ENCODE measurements around the gene CFAP141. TPM values are rescaled to one million over a fixed set of nuclear protein-coding genes. Genes with fewer than 3 reads are reported as not detected.

The CFAP141 gene
- total and polyA plus RNA-seq, 7 experiments from 2014 or later: not detected

GRCh38 chr1:154219541-154219940 lies 13.4 kb upstream of the CFAP141 start:
- Histone ChIP-seq H3K36me3 (ENCODE audit: control insufficient read depth in 2 of 3, insufficient read depth in 3 of 3, low read length in 3 of 3) (peaks cover 6 to 38% (median 9%) of the 10 kb centered on the region in 3 experiments), H3K27me3 (ENCODE audit: control insufficient read depth in 2 of 2, insufficient read depth in 2 of 2, low read length in 2 of 2) (no peaks in the 10 kb centered on the region), H3K4me3 (ENCODE audit: low read length) (peak overlapping the region; percentile 95), H3K9me3 (ENCODE audit: control insufficient read depth in 2 of 3, low read length in 3 of 3) (no peaks in the 10 kb centered on the region), H3K27ac (ENCODE audit: low read depth, low read length) (peak overlapping the region; percentile 99), H3K4me1 (ENCODE audit: control insufficient read depth in 2 of 2, insufficient read depth in 2 of 2, low read length in 2 of 2) (peaks cover 42 to 45% of the 10 kb centered on the region in 2 donors)
- ChIA-PET CTCF (interaction anchor here (1.1 kb wide), 1 partner anchor 53 kb away, joined by 3 read pairs; no protein-coding TSS in a partner anchor), POLR2A (interaction anchor here (0.6 to 2.9 kb wide), 15 partner anchors 12 to 585 kb away, joined by 3 to 12 read pairs (median 4); partner anchors contain the start of genes ATP8B2, CHTOP, HAX1 and RPS27)
- Mint-ChIP-seq H3K27me3 (peaks cover 0 to 4% (median 0%) of the 10 kb centered on the region in 5 donors), H3K9me3 (peaks cover 0 to 3% (median 0%) of the 10 kb centered on the region in 11 donors), H3K4me3 (peak overlapping the region; percentile 83 to 100 (median 98)), H3K27ac (peak overlapping the region; percentile 96 to 100 (median 99)), H3K36me3 (peaks cover 8 to 36% (median 20%) of the 10 kb centered on the region in 5 donors), H3K4me1 (peaks cover 40 to 69% (median 57%) of the 10 kb centered on the region in 7 donors)
- DNase-seq (peak in 1 of 9 donors; percentile 11), ATAC-seq (no peak)
- intact Hi-C loops (cut with micrococcal nuclease): no loop called here

- H3K4me3 Mint-ChIP-seq: peak overlapping the region; percentile 83 to 100 (median 98)
- ChIA-PET CTCF (interaction anchor here (0.6 to 1.1 kb wide), 2 partner anchors 32 to 54 kb away, joined by 3 read pairs; no protein-coding TSS in a partner anchor), POLR2A (interaction anchor here (0.5 to 2.9 kb wide), 9 partner anchors 11 to 584 kb away, joined by 3 to 12 read pairs (median 4); partner anchors contain the start of genes CHTOP, HAX1 and RPS27)
- H3K27ac Mint-ChIP-seq: peak overlapping the region; percentile 96 to 100 (median 99)
- Histone ChIP-seq H3K4me1 (ENCODE audit: control insufficient read depth in 2 of 2, insufficient read depth in 2 of 2, low read length in 2 of 2) (peaks cover 40 to 45% of the 10 kb centered on the region in 2 donors), H3K9me3 (ENCODE audit: control insufficient read depth in 2 of 3, low read length in 3 of 3) (no peaks in the 10 kb centered on the region), H3K27ac (ENCODE audit: low read depth, low read length) (peak overlapping the region; percentile 99), H3K27me3 (ENCODE audit: control insufficient read depth in 2 of 2, insufficient read depth in 2 of 2, low read length in 2 of 2) (no peaks in the 10 kb centered on the region), H3K36me3 (ENCODE audit: control insufficient read depth in 2 of 3, insufficient read depth in 3 of 3, low read length in 3 of 3) (peaks cover 9 to 48% (median 18%) of the 10 kb centered on the region in 3 experiments), H3K4me3 (ENCODE audit: low read length) (peak overlapping the region; percentile 95)
- H3K27me3 Mint-ChIP-seq: peaks cover 0 to 4% (median 0%) of the 10 kb centered on the region in 5 donors
- peaks cover 31 to 62% (median 51%) of the 10 kb centered on the region in 7 donors for H3K4me1 Mint-ChIP-seq
- peaks cover 8 to 41% (median 21%) of the 10 kb centered on the region in 5 donors for H3K36me3 Mint-ChIP-seq
- ATAC-seq: no peak
- peaks cover 0 to 3% (median 0%) of the 10 kb centered on the region in 11 donors for H3K9me3 Mint-ChIP-seq
- intact Hi-C loops (cut with micrococcal nuclease): no loop called here
- no peak for DNase-seq
Observed at GRCh38 chr1:154218545-154218944, 12.4 kb upstream of the CFAP141 start.

DNA sequence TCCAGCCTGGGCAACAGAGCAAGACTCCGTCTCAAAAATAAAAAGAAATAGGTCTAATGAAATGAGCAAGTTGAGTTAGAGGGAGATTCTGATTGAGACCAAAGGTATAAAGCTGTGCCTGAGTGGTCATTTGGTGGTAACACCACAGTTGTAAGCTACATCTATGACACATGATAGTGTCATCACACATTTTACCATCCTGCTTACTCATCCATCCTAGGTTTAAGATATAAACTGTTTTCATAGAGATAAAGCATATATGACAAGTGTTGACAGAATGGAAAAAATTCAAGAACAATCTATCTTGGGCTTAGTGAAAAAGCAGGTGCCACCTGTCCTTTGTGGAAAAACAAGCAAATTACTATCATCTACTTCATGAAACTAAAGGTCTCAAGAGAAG lies 7.1 kb upstream of the CFAP141 start:
- Histone ChIP-seq H3K4me3 (ENCODE audit: low read length) (no peak overlapping the region), H3K36me3 (ENCODE audit: control insufficient read depth in 2 of 3, insufficient read depth in 3 of 3, low read length in 3 of 3) (peaks cover 23 to 79% (median 25%) of the 10 kb centered on the region in 3 experiments), H3K27me3 (ENCODE audit: control insufficient read depth in 2 of 2, insufficient read depth in 2 of 2, low read length in 2 of 2) (no peaks in the 10 kb centered on the region), H3K9me3 (ENCODE audit: control insufficient read depth in 2 of 3, low read length in 3 of 3) (no peaks in the 10 kb centered on the region), H3K4me1 (ENCODE audit: control insufficient read depth in 2 of 2, insufficient read depth in 2 of 2, low read length in 2 of 2) (peaks cover 6 to 9% of the 10 kb centered on the region in 2 donors), H3K27ac (ENCODE audit: low read depth, low read length) (no peak overlapping the region)
- CTCF ChIA-PET: interaction anchor here (1.6 kb wide), 1 partner anchor 14 kb away, joined by 5 read pairs; no protein-coding TSS in a partner anchor
- POLR2A ChIA-PET: no interaction called here
- ATAC-seq (no peak), DNase-seq (no peak)
- intact Hi-C loops (cut with micrococcal nuclease): no loop called here
- Mint-ChIP-seq H3K27ac (peak overlapping the region in 4 of 9 donors; percentile 3 to 45 (median 33)), H3K36me3 (peaks cover 1 to 43% (median 24%) of the 10 kb centered on the region in 5 donors), H3K4me1 (peaks cover 6 to 27% (median 18%) of the 10 kb centered on the region in 7 donors), H3K9me3 (no peaks in the 10 kb centered on the region), H3K27me3 (no peaks in the 10 kb centered on the region), H3K4me3 (no peak overlapping the region)

DNA sequence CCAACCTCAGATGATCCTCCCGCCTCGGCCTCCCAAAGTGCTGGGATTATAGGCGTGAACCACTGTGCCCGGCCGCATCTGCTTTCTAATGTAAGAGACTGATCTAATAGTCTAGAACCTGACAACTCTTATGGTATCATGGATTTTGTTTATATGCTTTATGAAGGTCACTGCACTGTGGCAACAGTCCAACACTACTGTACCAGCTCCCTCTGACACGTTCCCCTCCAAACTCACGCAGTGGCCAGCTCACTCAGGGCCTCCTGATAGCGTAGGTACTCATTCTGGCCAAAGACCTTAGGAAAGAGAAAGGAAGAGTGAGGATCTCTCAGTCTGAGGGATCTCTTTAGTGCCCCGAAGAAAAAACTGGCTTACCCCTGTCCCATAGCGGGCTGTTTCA lies 6.0 kb upstream of the CFAP141 start:
- H3K27ac Mint-ChIP-seq: peak overlapping the region in 5 of 9 donors; percentile 1 to 75 (median 43)
- POLR2A ChIA-PET: interaction anchor here (0.7 to 0.8 kb wide), 2 partner anchors 8 to 334 kb away, joined by 3 read pairs; a partner anchor contains a TSS
- ATAC-seq: no peak
- DNase-seq: no peak
- no peaks in the 10 kb centered on the region for H3K27me3 Mint-ChIP-seq
- intact Hi-C loops (cut with micrococcal nuclease): no loop called here
- Histone ChIP-seq H3K4me1 (ENCODE audit: control insufficient read depth in 2 of 2, insufficient read depth in 2 of 2, low read length in 2 of 2) (no peaks in the 10 kb centered on the region), H3K27ac (ENCODE audit: low read depth, low read length) (no peak overlapping the region), H3K9me3 (ENCODE audit: control insufficient read depth in 2 of 3, low read length in 3 of 3) (no peaks in the 10 kb centered on the region), H3K4me3 (ENCODE audit: low read length) (no peak overlapping the region), H3K27me3 (ENCODE audit: control insufficient read depth in 2 of 2, insufficient read depth in 2 of 2, low read length in 2 of 2) (no peaks in the 10 kb centered on the region), H3K36me3 (ENCODE audit: control insufficient read depth in 2 of 3, insufficient read depth in 3 of 3, low read length in 3 of 3) (peaks cover 19 to 79% (median 23%) of the 10 kb centered on the region in 3 experiments)
- CTCF ChIA-PET: no interaction called here
- peaks cover 4 to 16% (median 6%) of the 10 kb centered on the region in 7 donors for H3K4me1 Mint-ChIP-seq
- no peaks in the 10 kb centered on the region for H3K9me3 Mint-ChIP-seq
- peaks cover 0 to 38% (median 21%) of the 10 kb centered on the region in 5 donors for H3K36me3 Mint-ChIP-seq
- no peak overlapping the region for H3K4me3 Mint-ChIP-seq

DNA sequence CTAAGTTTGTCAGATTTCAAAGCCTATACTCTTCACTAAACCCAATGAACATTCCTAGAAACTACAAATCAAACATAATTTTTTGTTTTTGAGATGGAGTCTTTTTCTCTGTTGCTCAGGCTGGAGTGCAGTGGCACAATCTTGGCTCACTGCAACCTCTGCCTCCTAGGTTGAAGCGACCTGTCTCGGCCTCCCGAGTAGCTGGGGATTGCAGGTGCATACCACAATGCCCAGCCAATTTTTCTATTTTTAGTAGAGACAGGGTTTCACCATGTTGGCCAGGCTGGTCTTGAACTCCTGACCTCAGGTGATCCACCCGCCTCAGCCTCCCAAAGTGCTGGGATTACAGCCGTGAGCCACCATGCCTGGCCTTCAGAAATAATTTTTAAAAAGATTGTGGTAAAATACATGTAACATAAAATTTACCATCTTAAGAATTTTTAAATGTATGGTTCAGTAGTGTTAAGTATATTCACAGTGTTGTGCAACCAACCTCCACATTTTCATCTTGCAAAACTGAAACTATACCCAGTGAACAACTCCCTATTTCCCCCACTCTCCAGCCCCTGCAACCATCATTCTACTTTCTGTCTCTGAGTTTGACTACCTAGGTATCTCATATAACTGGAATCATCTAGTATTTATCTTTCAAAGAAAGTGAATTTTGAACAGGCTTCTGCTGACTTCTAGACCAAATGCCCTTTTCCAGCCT lies 2.7 kb upstream of the CFAP141 start:
- DNase-seq (no peak), ATAC-seq (no peak)
- Mint-ChIP-seq H3K4me1 (peaks cover 0 to 19% (median 1%) of the 10 kb centered on the region in 7 donors), H3K36me3 (peaks cover 0 to 40% (median 32%) of the 10 kb centered on the region in 5 donors), H3K27ac (peak overlapping the region in 4 of 9 donors; percentile 19 to 81 (median 45)), H3K4me3 (no peak overlapping the region), H3K27me3 (no peaks in the 10 kb centered on the region), H3K9me3 (no peaks in the 10 kb centered on the region)
- ChIA-PET CTCF (no interaction called here), POLR2A (interaction anchor here (0.6 kb wide), 1 partner anchor 297 kb away, joined by 3 read pairs; no protein-coding TSS in a partner anchor)
- Histone ChIP-seq H3K36me3 (ENCODE audit: control insufficient read depth in 2 of 3, insufficient read depth in 3 of 3, low read length in 3 of 3) (peaks cover 18 to 84% (median 35%) of the 10 kb centered on the region in 3 experiments), H3K27me3 (ENCODE audit: control insufficient read depth in 2 of 2, insufficient read depth in 2 of 2, low read length in 2 of 2) (no peaks in the 10 kb centered on the region), H3K4me3 (ENCODE audit: low read length) (no peak overlapping the region), H3K4me1 (ENCODE audit: control insufficient read depth in 2 of 2, insufficient read depth in 2 of 2, low read length in 2 of 2) (no peaks in the 10 kb centered on the region), H3K9me3 (ENCODE audit: control insufficient read depth in 2 of 3, low read length in 3 of 3) (no peaks in the 10 kb centered on the region), H3K27ac (ENCODE audit: low read depth, low read length) (no peak overlapping the region)
- intact Hi-C loops (cut with micrococcal nuclease): no loop called here

- Mint-ChIP-seq H3K27me3 (no peaks in the 10 kb centered on the region), H3K36me3 (peaks cover 0 to 30% (median 23%) of the 10 kb centered on the region in 5 donors), H3K4me3 (no peak overlapping the region), H3K27ac (peak overlapping the region in 4 of 9 donors; percentile 16 to 75 (median 34)), H3K9me3 (no peaks in the 10 kb centered on the region), H3K4me1 (peaks cover 0 to 14% (median 1%) of the 10 kb centered on the region in 7 donors)
- no peak for ATAC-seq
- ChIA-PET CTCF (interaction anchor here (0.6 kb wide), 1 partner anchor 213 kb away, joined by 3 read pairs; no protein-coding TSS in a partner anchor), POLR2A (interaction anchor here (0.6 to 1.6 kb wide), 3 partner anchors 12 to 71 kb away, joined by 3 to 5 read pairs (median 3); a partner anchor contains a TSS)
- no peak for DNase-seq
- H3K27me3 ChIP-seq (ENCODE audit: control insufficient read depth in 2 of 2, insufficient read depth in 2 of 2, low read length in 2 of 2): no peaks in the 10 kb centered on the region
- H3K4me3 ChIP-seq (ENCODE audit: low read length): no peak overlapping the region
- H3K36me3 ChIP-seq (ENCODE audit: control insufficient read depth in 2 of 3, insufficient read depth in 3 of 3, low read length in 3 of 3): peaks cover 11 to 68% (median 26%) of the 10 kb centered on the region in 3 experiments
- H3K27ac ChIP-seq (ENCODE audit: low read depth, low read length): no peak overlapping the region
- H3K9me3 ChIP-seq (ENCODE audit: control insufficient read depth in 2 of 3, low read length in 3 of 3): no peaks in the 10 kb centered on the region
- intact Hi-C loops (cut with micrococcal nuclease): no loop called here
- no peaks in the 10 kb centered on the region for H3K4me1 ChIP-seq (ENCODE audit: control insufficient read depth in 2 of 2, insufficient read depth in 2 of 2, low read length in 2 of 2)
Observed at GRCh38 chr1:154207262-154207661, 1.1 kb upstream of the CFAP141 start.
